Left colon (tissue), 2 donors: ENCODE data around the gene MAGT1. TPM values are rescaled to one million over a fixed set of nuclear protein-coding genes. Genes with fewer than 3 reads are reported as not detected.
"Not testable (repeated sequence)": the region's sequence is repeated elsewhere in the genome, so short reads cannot be mapped to it uniquely, and the experiment has no call there.

ENCODE experiments used
- ATAC-seq: fragments of 200-7000 bp; cut with Tn5 transposase; one replicate; pipeline ENCODE4 v1.9.1; 2020; ENCODE audit warnings: mild to moderate bottlenecking, moderate library complexity
- DNase-seq, 2 donors: peaks; one replicate each; pipeline ENCODE4 v3.0.0-alpha.2; 2020
- intact Hi-C, 2 donors: fragments of 100-400 bp; cut with DNase I in 1 of 2; cut with micrococcal nuclease in 1 of 2; formaldehyde crosslinking; loops; one replicate each; pipeline versions ENCODE4 v1.11.2 to v1.14.0; 2022; cut with DNase I, micrococcal nuclease
- total RNA-seq, 2 donors: library from RNA; stranded (reverse); fragmentation: NEBNext Ultra II Directional; extraction: Animal tissue kit (Norgen Biotek cat#: 25700); gene quantifications; one replicate each; pipeline ENCODE4 v1.2.1, GENCODE V29; 2021
- donor health status: DM: no; HTN: no; CAD: no.
- donor health status: DM: yes; HTN: yes; CAD: no.

Gene MAGT1
- total RNA-seq, 2 donors from 2014 or later: 40.9 to 50.4 TPM

GRCh38 chrX:77892887-77893286 is 2.3 kb downstream of the MAGT1 start:
- intact Hi-C loops: no loop called here
- DNase-seq (no peak), ATAC-seq (no peak)

GRCh38 chrX:77881418-77881817 is 13.8 kb downstream of the MAGT1 start:
- intact Hi-C loops, ATAC-seq, DNase-seq: not testable (repeated sequence)

GRCh38 chrX:77875372-77875771 is 19.9 kb downstream of the MAGT1 start:
- ATAC-seq (no peak), DNase-seq (no peak)
- intact Hi-C loops: no loop called here

GRCh38 chrX:77831544-77831943 is 63.7 kb downstream of the MAGT1 start:
- DNase-seq, intact Hi-C loops, ATAC-seq: not testable (repeated sequence)

- ATAC-seq, intact Hi-C loops, DNase-seq: not testable (repeated sequence)
These were observed 73.2 kb downstream of the MAGT1 start for GRCh38 chrX:77821989-77822388.

- intact Hi-C loops: no loop called here
- ATAC-seq (no peak), DNase-seq (no peak)
These were observed 75.0 kb downstream of the MAGT1 start for GRCh38 chrX:77820091-77820727.

- ATAC-seq (no peak), DNase-seq (no peak)
- intact Hi-C loops: no loop called here
These were observed 81.0 kb downstream of the MAGT1 start for GRCh38 chrX:77814210-77814609.

GRCh38 chrX:77802201-77802600 is 93.0 kb downstream of the MAGT1 start:
- intact Hi-C loops: no loop called here
- no peak for ATAC-seq
- DNase-seq: no peak

GRCh38 chrX:77795124-77795523 is 100.1 kb downstream of the MAGT1 start:
- ATAC-seq (no peak), DNase-seq (no peak)
- intact Hi-C loops: no loop called here

- ATAC-seq (no peak), DNase-seq (no peak)
- intact Hi-C loops: no loop called here
These were observed 101.3 kb downstream of the MAGT1 start for GRCh38 chrX:77793946-77794345.

GRCh38 chrX:77788050-77788449 is 107.2 kb downstream of the MAGT1 start:
- intact Hi-C loops: no loop called here
- ATAC-seq (peak; percentile 74), DNase-seq (no peak)

- DNase-seq (no peak), ATAC-seq (no peak)
- intact Hi-C loops: no loop called here
These were observed 108.9 kb downstream of the MAGT1 start for GRCh38 chrX:77786365-77786680.

- DNase-seq (peak; percentile 70 to 73), ATAC-seq (peak; percentile 90)
- intact Hi-C loops: no loop called here
These were observed 109.5 kb downstream of the MAGT1 start, which contains the start of gene ATRX for GRCh38 chrX:77785486-77786364. Gene ATRX (minus strand): TSS chrX:77786216. CDS start chrX:77786001, 215 bp downstream.

GRCh38 chrX:77779695-77780094 is 115.5 kb downstream of the MAGT1 start:
- ATAC-seq: no peak
- intact Hi-C loops: no loop called here
- no peak for DNase-seq

- ATAC-seq: no peak
- intact Hi-C loops: no loop called here
- DNase-seq: no peak
These were observed 118.6 kb downstream of the MAGT1 start for GRCh38 chrX:77776659-77777058.

Other genes with a start within 250 kb of the MAGT1 start
- 10 to 100 TPM; 46.0 to 49.8 TPM for gene ATRX, start 109.2 kb downstream of the MAGT1 start, total RNA-seq
- 100 to 1,000 TPM; 450 to 539 TPM for gene COX7B, start 4.0 kb upstream of the MAGT1 start, total RNA-seq
- 10 to 100 TPM in 1 of 2 donors, 1 to 10 TPM in 1; 9.9 to 10.1 TPM for gene ATP7A, start 15.3 kb upstream of the MAGT1 start, total RNA-seq
- not detected for gene PGAM4, start 74.2 kb upstream of the MAGT1 start, total RNA-seq
- 100 to 1,000 TPM; 295 to 355 TPM for gene PGK1, start 208.8 kb upstream of the MAGT1 start, total RNA-seq
- 1 to 10 TPM; 3.7 to 5.4 TPM for gene TAF9B, start 244.2 kb upstream of the MAGT1 start, total RNA-seq